Right lobe of liver (tissue), 6 donors: ENCODE data around the gene SCUBE3. TPM values are rescaled to one million over a fixed set of nuclear protein-coding genes. Genes with fewer than 3 reads are reported as not detected.

Source experiments
- ATAC-seq, 4 donors: fragments of 200-7000 bp; cut with Tn5 transposase; one replicate each; pipeline ENCODE4 v1.9.1; 2020; ENCODE audit warnings: mild to moderate bottlenecking in 4 of 4, moderate library complexity in 4 of 4
- DNase-seq, 3 donors: peaks; one replicate each; pipeline ENCODE4 v3.0.0-alpha.2; 2020
- H3K27ac ChIP-seq, 3 donors: fragments of 200-600 bp; one replicate each; pipeline ENCODE4 v1.8.0; 2022
- H3K27me3 ChIP-seq, 2 donors: fragments of 200-600 bp; one replicate each; pipeline ENCODE4 v1.8.0; 2022
- H3K36me3 ChIP-seq, 4 donors: fragments of 200-600 bp; sonication (generic) in 1 of 4; one replicate each; pipeline versions ENCODE4 v1.5.1 to v1.8.0; 2017 to 2022; ENCODE audit warnings: control low read depth in 1 of 4
- H3K4me1 ChIP-seq, 4 donors: fragments of 200-600 bp; sonication (generic) in 1 of 4; one replicate each; pipeline versions ENCODE4 v1.5.1 to v1.8.0; 2017 to 2022; ENCODE audit warnings: control low read depth in 1 of 4
- H3K4me3 ChIP-seq, 3 donors: fragments of 200-600 bp; one replicate each; pipeline ENCODE4 v1.8.0; 2022
- H3K9me3 ChIP-seq, 4 donors: fragments of 200-600 bp; sonication (generic) in 1 of 4; one replicate each; pipeline versions ENCODE4 v1.5.1 to v1.8.0; 2017 to 2022; ENCODE audit warnings: control low read depth in 1 of 4
- CTCF ChIP-seq, 4 donors: fragments of 200-600 bp in 3 of 4; fragments of 450-650 bp in 1 of 4; IDR thresholded peaks; one replicate each; pipeline versions ENCODE4 v1.5.1 to v1.8.0; 2016 to 2022; ENCODE audit warnings: antibody characterized with exemption in 4 of 4, mild to moderate bottlenecking in 2 of 4
- POLR2A ChIP-seq: fragments of 450-650 bp; IDR thresholded peaks from one replicate; pipeline ENCODE4 v1.6.1; 2017; ENCODE audit warnings: antibody characterized with exemption, mild to moderate bottlenecking
- WGBS: methylation state at CpG from one replicate; pipeline ENCODE4 v1.1.6; 2018; ENCODE audit warnings: low coverage, low lambda C conversion rate; ENCODE audit not compliant: insufficient coverage; ENCODE audit errors: missing lambda C conversion rate; 5-methylcytosine and 5-hydroxymethylcytosine counted together
- intact Hi-C, 2 donors: fragments of 100-400 bp; cut with DNase I; formaldehyde crosslinking; loops; one replicate each; pipeline versions ENCODE4 v1.11.2 to v1.14.1; 2022
- total RNA-seq, 6 experiments: library from RNA; depleted of rRNA in 2 of 6; stranded (reverse); fragments of >200 nt in 2 of 6; fragmentation: NEBNext Ultra II Directional in 3 of 6; extraction: Animal tissue kit (Norgen Biotek cat#: 25700) in 3 of 6; gene quantifications; one replicate each; pipeline versions ENCODE4 v1.1.0 to v1.2.4, GENCODE V29; 2016 to 2023
- donor health status: DM: no; HTN: yes; CAD: no.
- donor health status: DM: no; HTN: no; CAD: no.
- donor health status: DM: no; HTN: no; CAD: no.
- donor health status: DM: no; HTN: yes; CAD: no.
- donor health status: DM: no; HTN: yes; CAD: no.

Gene SCUBE3
- total RNA-seq, 6 experiments from 2014 or later = 0.05 to 0.11 (median 0.07) TPM; not detected in 2

GRCh38 chr6:35288834-35289233, 75.1 kb downstream of the SCUBE3 start:
- no peaks in the 10 kb centered on the region for H3K27me3 ChIP-seq
- WGBS = 73% methylated on average over 4 of the region's 4 CpGs
- H3K27ac ChIP-seq = no peak overlapping the region
- H3K9me3 ChIP-seq = no peaks in the 10 kb centered on the region
- DNase-seq = no peak
- no peak for ATAC-seq
- TF ChIP-seq CTCF (IDR thresholded peaks at IDR 0.05) (no peak), POLR2A (no peak)
- no peaks in the 10 kb centered on the region for H3K4me1 ChIP-seq
- peaks cover 0 to 70% (median 14%) of the 10 kb centered on the region in 4 donors for H3K36me3 ChIP-seq
- intact Hi-C loops = no loop called here
- no peak overlapping the region for H3K4me3 ChIP-seq

GRCh38 chr6:35291491-35291890, 77.7 kb downstream of the SCUBE3 start:
- Histone ChIP-seq H3K9me3 (no peaks in the 10 kb centered on the region), H3K36me3 (peaks cover 0 to 69% (median 10%) of the 10 kb centered on the region in 4 donors), H3K4me3 (no peak overlapping the region), H3K4me1 (no peaks in the 10 kb centered on the region), H3K27ac (no peak overlapping the region), H3K27me3 (no peaks in the 10 kb centered on the region)
- intact Hi-C loops = no loop called here
- 98% methylated on average over 6 of the region's 13 CpGs for WGBS
- TF ChIP-seq POLR2A (no peak), CTCF (IDR thresholded peaks at IDR 0.05) (no peak)
- DNase-seq = no peak
- ATAC-seq = no peak

- 30% methylated on average over 2 of the region's 15 CpGs for WGBS
- Histone ChIP-seq H3K9me3 (no peaks in the 10 kb centered on the region), H3K27me3 (no peaks in the 10 kb centered on the region), H3K36me3 (peaks cover 0 to 59% (median 8%) of the 10 kb centered on the region in 4 donors), H3K27ac (no peak overlapping the region), H3K4me3 (no peak overlapping the region), H3K4me1 (no peaks in the 10 kb centered on the region)
- intact Hi-C loops = no loop called here
- ATAC-seq = no peak
- DNase-seq = no peak
- TF ChIP-seq CTCF (IDR thresholded peaks at IDR 0.05) (no peak), POLR2A (no peak)
Measured at GRCh38 chr6:35292494-35292893, 78.7 kb downstream of the SCUBE3 start.

GRCh38 chr6:35293681-35294080, 79.9 kb downstream of the SCUBE3 start:
- TF ChIP-seq POLR2A (no peak), CTCF (IDR thresholded peaks at IDR 0.05) (no peak)
- 90% methylated on average over 4 of the region's 9 CpGs for WGBS
- ATAC-seq (no peak), DNase-seq (no peak)
- peaks cover 0 to 47% (median 6%) of the 10 kb centered on the region in 4 donors for H3K36me3 ChIP-seq
- H3K4me1 ChIP-seq = no peaks in the 10 kb centered on the region
- no peak overlapping the region for H3K27ac ChIP-seq
- no peak overlapping the region for H3K4me3 ChIP-seq
- H3K9me3 ChIP-seq = no peaks in the 10 kb centered on the region
- intact Hi-C loops = no loop called here
- H3K27me3 ChIP-seq = no peaks in the 10 kb centered on the region
